Mucosa of stomach (tissue), 1 donor: Measurements from ENCODE around the gene FBXL12.
A peak's percentile ranks its signal among the peaks of the same experiment; 100 is the strongest.
"Not testable (repeated sequence)": the region's sequence is repeated elsewhere in the genome, so short reads cannot be mapped to it uniquely, and the experiment has no call there.

Experiments used
- H3K27me3 ChIP-seq: one replicate; pipeline ENCODE4 v1.7.0; 2013; ENCODE audit warnings: mild to moderate bottlenecking, low read length; ENCODE audit not compliant: control insufficient read depth, insufficient read depth
- H3K36me3 ChIP-seq: one replicate; pipeline ENCODE4 v1.7.0; 2013; ENCODE audit warnings: low read length; ENCODE audit not compliant: control insufficient read depth, insufficient read depth
- H3K4me1 ChIP-seq: one replicate; pipeline ENCODE4 v1.7.0; 2013; ENCODE audit warnings: mild to moderate bottlenecking, low read length; ENCODE audit not compliant: control insufficient read depth, insufficient read depth
- H3K4me3 ChIP-seq: one replicate; pipeline ENCODE4 v1.7.0; 2013; ENCODE audit warnings: low read length
- H3K9ac ChIP-seq: one replicate; pipeline ENCODE4 v1.7.0; 2013; ENCODE audit warnings: mild to moderate bottlenecking, low read length, moderate library complexity
- H3K9me3 ChIP-seq: one replicate; pipeline ENCODE4 v1.7.0; 2013; ENCODE audit warnings: mild to moderate bottlenecking, low read length, moderate library complexity; ENCODE audit not compliant: control insufficient read depth
- donor health status: Pancreatic carcinoma.

FBXL12 gene

DNA sequence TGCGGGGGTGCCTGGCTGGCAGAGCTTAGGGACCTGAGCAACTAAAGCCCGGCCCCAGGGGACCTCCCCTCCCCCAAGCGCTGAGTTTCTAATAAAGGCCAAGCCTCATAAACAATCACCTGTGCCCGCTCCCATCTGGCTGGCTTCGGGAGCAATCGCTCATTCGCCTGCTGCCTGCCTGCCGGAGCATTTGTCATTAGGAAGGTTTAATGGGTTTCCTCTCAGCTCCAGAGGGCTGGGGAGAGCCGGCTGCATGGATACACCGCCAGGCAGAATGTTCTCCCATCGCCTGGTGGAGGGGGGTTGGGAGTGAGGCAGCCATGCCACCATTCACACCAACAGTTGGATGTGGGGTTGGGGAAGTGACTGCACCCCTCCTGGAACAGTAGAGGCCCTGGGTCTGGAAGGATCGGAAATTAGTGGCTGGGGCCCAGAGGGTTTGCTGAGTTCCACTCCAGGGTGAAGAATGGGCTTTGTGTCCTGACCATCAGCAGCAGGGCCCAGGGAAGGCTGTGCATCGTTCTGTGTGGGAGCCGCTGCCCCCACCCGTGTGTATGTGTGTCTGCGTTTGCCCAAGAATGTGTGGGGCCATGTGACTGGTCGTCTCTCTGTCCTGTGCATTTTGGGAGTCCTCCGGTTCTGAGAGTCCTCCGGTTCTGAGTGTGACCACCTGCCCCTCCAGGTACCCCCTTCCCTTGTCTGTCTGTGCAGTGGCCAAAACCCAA, 31.5 kb upstream of the FBXL12 start:
- H3K36me3 ChIP-seq: no peaks in the 10 kb centered on the region
- H3K4me3 ChIP-seq: no peak overlapping the region
- H3K4me1 ChIP-seq: no peaks in the 10 kb centered on the region
- no peaks in the 10 kb centered on the region for H3K27me3 ChIP-seq
- no peaks in the 10 kb centered on the region for H3K9me3 ChIP-seq
- H3K9ac ChIP-seq: no peak overlapping the region

DNA sequence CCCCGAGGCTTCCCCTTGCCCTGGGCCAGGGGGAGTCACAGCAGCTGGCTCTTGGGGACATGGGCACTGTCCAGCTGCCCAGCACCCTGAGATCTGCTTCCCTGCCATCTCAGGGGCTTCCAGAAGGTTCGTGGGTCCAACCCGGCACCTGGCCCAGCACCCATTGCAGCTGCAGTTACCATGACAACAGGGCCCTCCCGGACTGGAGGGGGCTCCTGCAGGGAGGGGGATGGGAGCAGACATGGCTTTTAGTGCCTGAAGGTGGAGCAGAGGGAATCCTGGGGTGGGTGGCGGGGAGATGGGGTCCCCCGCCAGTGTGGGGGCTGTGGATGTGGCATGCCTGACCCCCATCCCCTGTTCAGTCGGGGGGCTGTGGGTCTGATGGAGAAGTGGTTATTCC, 30.9 kb upstream of the FBXL12 start:
- no peaks in the 10 kb centered on the region for H3K4me1 ChIP-seq
- H3K27me3 ChIP-seq: no peaks in the 10 kb centered on the region
- H3K9ac ChIP-seq: no peak overlapping the region
- no peaks in the 10 kb centered on the region for H3K9me3 ChIP-seq
- H3K36me3 ChIP-seq: no peaks in the 10 kb centered on the region
- no peak overlapping the region for H3K4me3 ChIP-seq

DNA sequence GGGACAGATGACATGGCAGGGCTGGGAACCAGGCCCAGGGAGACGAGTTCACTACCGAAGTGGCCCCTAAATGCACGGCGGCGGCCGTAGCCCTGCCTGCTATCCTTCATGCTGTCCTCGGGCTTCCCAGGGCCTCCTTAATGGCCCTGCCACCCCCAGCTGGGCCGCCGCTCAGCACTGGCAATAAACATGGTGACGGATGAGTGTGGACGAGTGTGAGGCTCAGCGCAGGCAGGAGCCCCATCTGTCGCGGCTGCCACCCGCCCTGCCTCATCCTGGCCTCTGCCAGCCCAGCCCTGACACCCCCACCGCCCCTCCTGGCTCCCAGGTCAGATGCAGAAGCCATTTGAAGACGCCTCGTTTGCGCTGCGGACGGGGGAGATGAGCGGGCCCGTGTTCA, 29.9 kb upstream of the FBXL12 start:
- H3K9ac ChIP-seq: no peak overlapping the region

DNA sequence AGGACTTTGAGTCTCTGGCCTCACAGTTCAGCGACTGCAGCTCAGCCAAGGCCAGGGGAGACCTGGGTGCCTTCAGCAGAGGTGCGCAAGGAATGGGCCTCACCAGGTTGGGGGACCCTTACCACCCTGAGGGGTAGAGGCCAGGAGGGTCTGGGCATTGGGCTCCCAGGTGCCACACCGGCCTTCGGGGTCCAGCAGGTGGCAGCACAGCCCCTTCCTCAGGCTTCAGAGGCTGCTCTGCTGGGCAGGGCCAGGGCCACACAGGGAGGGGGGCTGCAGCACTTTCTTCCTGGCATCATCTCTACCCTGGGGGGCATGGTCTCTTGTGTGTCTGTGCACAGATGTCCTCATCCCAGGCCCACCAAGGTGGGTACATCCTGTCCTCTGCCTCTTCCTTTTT, 29.2 kb upstream of the FBXL12 start:
- H3K4me3 ChIP-seq: no peak overlapping the region
- H3K4me1 ChIP-seq: no peaks in the 10 kb centered on the region
- no peak overlapping the region for H3K9ac ChIP-seq
- H3K9me3 ChIP-seq: no peaks in the 10 kb centered on the region
- no peaks in the 10 kb centered on the region for H3K27me3 ChIP-seq
- peaks cover 6% of the 10 kb centered on the region for H3K36me3 ChIP-seq

More for the DNA sequence above, 29.9 kb upstream of the FBXL12 start:
- Histone ChIP-seq H3K36me3 (no peaks in the 10 kb centered on the region), H3K9me3 (no peaks in the 10 kb centered on the region), H3K4me1 (no peaks in the 10 kb centered on the region), H3K27me3 (no peaks in the 10 kb centered on the region), H3K4me3 (no peak overlapping the region)

DNA sequence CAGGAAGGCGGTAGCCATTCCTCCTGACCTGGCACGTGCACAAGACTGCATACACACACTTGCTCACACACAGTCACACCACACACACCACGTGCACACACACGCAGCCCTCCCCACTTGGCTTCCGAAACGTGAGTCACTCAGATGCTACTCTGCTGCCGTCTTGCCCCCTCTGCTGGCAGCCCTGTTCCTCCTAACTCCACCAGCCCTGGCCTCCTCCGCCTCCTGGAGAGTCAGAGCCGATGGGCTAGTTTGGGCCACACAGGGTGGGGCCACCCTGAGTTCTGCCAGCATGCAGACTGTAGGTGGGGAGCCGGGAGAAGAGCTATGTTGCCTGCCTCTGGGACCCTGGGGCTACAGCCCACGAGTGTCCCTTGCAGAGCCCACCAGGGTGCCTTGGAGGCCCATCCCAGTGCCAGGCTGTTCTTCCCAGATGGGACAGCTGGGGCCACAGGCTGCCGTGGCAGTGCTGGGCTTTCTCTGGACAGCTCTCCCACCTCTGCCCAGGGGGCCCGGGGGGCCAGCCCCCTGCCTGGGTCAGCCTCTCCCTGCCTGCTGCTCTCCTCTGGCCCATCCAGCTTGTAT, 28.3 kb upstream of the FBXL12 start:
- no peak overlapping the region for H3K9ac ChIP-seq
- H3K27me3 ChIP-seq: no peaks in the 10 kb centered on the region
- H3K4me3 ChIP-seq: no peak overlapping the region
- no peaks in the 10 kb centered on the region for H3K9me3 ChIP-seq
- H3K4me1 ChIP-seq: no peaks in the 10 kb centered on the region
- H3K36me3 ChIP-seq: peaks cover 7% of the 10 kb centered on the region

DNA sequence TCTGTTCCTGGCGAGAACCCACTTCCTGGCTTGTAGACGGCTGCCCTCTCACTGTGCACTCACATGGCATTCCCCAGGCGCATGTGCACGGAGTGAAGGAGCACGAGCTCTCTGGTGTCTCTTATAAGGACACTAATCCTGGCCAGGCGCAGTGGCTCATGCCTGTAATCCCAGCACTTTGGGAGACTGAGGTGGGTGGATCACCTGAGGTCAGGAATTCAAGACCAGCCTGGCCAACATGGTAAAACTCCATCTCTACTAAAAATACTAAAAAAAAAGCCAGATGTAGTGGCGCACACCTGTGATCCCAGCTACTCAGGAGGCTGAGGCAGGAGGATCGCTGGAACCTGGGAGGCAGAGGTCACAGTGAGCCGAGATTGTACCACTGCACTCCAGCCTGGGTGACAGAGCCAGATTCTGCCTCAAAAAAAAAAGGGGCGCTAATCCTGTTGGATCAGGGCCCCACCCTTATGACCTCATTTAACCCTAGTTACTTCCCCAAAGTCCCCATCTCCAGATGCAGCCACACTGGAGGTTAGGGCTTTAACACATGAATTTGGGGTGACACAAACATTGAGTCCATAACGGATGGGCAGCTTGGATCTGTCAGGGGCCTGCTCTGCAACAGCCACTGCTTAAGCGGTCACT, 24.9 kb upstream of the FBXL12 start:
- not testable (repeated sequence) for H3K9me3 ChIP-seq, H3K27me3 ChIP-seq, H3K9ac ChIP-seq, H3K4me1 ChIP-seq, H3K4me3 ChIP-seq
- peaks cover 20% of the 10 kb centered on the region for H3K36me3 ChIP-seq

DNA sequence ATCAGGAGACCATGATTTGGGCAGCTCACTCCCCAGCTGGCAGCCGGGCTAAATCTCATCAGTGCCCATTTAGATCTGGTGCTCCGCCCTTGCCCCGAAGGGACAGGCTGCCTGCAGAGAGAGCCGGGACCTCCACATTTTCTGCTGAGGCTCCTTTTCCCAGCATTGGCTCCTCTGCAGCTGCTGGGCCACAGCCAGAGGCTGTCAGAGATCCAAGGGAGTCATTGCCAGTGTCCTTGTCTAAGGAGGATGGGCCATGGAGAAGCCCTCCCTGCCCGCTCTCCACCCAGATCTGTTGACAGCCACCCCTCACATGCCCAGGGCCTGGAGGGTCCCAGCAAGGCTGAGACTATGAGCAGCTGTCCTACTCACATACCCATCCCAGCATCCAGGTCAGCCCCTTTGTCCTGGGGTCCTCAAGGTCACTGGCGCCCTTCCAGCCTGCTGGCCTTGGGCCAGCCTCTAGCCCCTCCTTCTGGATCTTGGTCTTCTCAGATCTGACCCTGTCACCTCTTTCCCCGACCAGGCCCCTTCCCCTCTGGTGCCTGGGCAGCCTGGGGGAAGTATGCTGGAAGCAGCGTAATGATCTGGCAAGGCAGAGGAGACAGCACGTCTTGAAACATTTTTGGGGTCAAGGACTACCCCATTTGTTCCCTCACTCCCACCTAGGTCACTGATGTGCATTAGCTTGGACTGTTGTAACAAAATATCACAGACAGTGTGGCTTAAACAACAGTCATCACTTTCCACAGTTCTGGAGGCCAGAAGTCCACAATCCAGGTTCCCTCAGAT, 24.2 kb upstream of the FBXL12 start:
- Histone ChIP-seq H3K9ac (no peak overlapping the region), H3K4me1 (no peaks in the 10 kb centered on the region)

DNA sequence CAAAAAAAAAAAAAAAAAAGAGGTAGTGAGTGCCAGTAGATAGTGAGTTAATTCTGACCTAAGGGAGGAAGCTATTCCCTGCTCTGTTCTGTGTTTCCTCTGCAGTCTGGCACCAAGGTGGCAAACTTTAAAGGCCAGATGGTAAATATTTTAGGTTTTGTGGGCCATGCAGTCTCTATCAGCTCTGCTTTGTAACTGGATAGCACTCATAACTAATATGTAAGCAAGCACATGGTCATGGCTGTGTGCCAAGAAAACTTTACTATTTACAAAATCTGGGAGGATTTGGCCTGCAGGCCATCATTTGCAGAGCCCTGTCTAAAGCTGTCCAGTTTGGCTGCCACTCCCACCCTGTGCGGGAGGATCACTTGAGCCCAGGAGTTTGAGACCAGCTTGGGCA, 20.5 kb upstream of the FBXL12 start:
- H3K9ac ChIP-seq: no peak overlapping the region

More for the DNA sequence above, 24.2 kb upstream of the FBXL12 start:
- Histone ChIP-seq H3K9me3 (no peaks in the 10 kb centered on the region), H3K4me3 (no peak overlapping the region), H3K27me3 (no peaks in the 10 kb centered on the region), H3K36me3 (peaks cover 20% of the 10 kb centered on the region)

DNA sequence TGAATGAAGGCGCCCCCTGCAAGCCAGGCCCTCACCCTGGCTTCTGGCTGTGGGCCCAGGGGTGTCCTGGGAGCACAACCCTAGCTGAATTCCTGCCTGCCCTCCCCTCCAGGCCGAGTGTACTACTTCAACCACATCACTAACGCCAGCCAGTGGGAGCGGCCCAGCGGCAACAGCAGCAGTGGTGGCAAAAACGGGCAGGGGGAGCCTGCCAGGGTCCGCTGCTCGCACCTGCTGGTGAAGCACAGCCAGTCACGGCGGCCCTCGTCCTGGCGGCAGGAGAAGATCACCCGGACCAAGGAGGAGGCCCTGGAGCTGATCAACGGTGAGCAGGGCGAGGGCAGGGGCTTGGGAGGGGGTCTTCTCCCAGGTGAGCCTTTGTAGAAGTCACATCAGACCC, 19.4 kb upstream of the FBXL12 start:
- no peak overlapping the region for H3K4me3 ChIP-seq
- no peaks in the 10 kb centered on the region for H3K27me3 ChIP-seq
- peaks cover 17% of the 10 kb centered on the region for H3K36me3 ChIP-seq
- H3K9ac ChIP-seq: no peak overlapping the region
- H3K4me1 ChIP-seq: peaks cover 9% of the 10 kb centered on the region
- H3K9me3 ChIP-seq: no peaks in the 10 kb centered on the region

More for the DNA sequence above, 20.5 kb upstream of the FBXL12 start:
- Histone ChIP-seq H3K9me3 (no peaks in the 10 kb centered on the region), H3K27me3 (no peaks in the 10 kb centered on the region), H3K36me3 (peaks cover 20% of the 10 kb centered on the region), H3K4me1 (peaks cover 9% of the 10 kb centered on the region), H3K4me3 (no peak overlapping the region)

DNA sequence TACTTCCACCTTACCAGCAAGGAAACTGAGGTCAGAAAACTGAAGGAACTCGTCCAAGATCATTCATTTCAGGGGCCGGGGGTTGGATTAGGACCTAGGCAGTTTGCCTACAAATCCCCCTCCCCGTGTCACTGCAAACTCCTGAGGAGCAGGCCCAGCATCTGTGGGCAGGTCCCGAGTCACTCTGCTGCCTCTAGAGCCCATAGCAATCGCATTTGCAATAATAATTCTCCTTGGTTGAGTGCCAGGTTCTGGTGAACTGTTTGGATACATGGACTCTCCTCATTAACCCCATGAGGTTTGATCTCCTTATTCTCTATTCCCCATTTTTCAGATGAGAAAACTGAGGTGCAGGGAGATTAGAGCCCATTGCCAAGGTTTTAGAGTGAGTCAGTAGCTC, 17.1 kb upstream of the FBXL12 start:
- Histone ChIP-seq H3K9me3 (no peaks in the 10 kb centered on the region), H3K4me1 (peaks cover 9% of the 10 kb centered on the region), H3K9ac (peak overlapping the region; percentile 44), H3K36me3 (peaks cover 2% of the 10 kb centered on the region), H3K27me3 (no peaks in the 10 kb centered on the region), H3K4me3 (peak overlapping the region; percentile 7)

DNA sequence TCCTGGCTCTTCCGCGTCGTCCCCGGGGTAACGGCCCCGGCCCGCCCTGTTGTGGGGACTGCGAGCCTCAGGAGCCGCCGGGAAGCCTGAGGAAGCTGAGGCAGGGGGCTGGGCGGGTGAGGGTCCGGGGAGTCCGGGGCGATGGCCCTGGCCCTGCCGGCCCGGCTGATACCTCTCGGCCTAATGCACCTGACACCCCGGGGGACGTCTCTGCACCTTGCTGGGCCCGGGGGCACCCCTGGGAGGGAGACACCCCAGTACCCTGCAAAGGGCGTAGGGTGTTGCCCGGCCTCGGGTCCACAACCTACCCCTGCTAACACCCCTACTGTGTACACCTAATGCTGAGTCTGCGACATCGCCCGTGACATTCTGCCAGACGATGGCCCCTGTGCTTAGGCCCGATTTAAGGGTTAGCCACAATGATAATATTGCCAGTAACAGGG, 16.6 kb upstream of the FBXL12 start:
- Histone ChIP-seq H3K4me3 (peak overlapping the region; percentile 7), H3K9ac (peak overlapping the region; percentile 44)

More for the DNA sequence above, 16.6 kb upstream of the FBXL12 start:
- Histone ChIP-seq H3K36me3 (no peaks in the 10 kb centered on the region), H3K4me1 (peaks cover 9% of the 10 kb centered on the region), H3K27me3 (no peaks in the 10 kb centered on the region), H3K9me3 (no peaks in the 10 kb centered on the region)
